HG03442 (cell line): ENCODE data around the gene ERBB2.
"Not testable (repeated sequence)": the region's sequence is repeated elsewhere in the genome, so short reads cannot be mapped to it uniquely, and the experiment has no call there.

Source experiments
- ATAC-seq: cut with Tn5 transposase; IDR thresholded peaks from one replicate; pipeline ENCODE4 v1.9.1; 2021; ENCODE audit warnings: mild to moderate bottlenecking, moderate library complexity; ENCODE audit not compliant: unreplicated experiment

ERBB2 gene

GRCh38 chr17:39722104-39722503 is 22.2 kb downstream of the ERBB2 start:
- no peak for ATAC-seq

DNA sequence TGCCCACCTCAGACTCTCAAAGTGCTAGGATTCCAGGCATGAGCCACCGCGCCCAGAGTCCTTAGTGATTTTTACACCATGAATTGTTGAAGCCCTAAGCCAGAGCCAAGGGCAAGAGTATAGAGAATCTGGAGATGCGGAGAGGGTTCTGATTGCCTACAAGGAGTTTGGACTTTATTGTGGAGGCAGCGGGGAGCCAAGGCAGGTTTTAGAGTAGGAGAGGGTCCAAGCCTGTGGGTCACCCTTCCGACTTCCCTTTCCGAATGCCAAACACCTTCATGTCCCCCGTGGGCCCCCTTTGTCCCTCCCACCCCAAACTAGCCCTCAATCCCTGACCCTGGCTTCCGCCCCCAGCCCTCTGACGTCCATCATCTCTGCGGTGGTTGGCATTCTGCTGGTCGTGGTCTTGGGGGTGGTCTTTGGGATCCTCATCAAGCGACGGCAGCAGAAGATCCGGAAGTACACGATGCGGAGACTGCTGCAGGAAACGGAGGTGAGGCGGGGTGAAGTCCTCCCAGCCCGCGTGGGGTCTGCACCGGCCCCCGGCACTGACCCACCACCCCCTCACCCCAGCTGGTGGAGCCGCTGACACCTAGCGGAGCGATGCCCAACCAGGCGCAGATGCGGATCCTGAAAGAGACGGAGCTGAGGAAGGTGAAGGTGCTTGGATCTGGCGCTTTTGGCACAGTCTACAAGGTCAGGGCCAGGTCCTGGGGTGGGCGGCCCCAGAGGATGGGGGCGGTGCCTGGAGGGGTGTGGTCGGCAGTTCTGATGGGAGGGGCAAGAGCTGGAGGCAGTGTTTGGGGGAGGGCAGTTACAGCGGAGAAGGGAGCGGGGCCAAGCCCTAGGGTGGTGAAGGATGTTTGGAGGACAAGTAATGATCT is 23.3 kb downstream of the ERBB2 start:
- no peak for ATAC-seq

GRCh38 chr17:39724731-39725130 is 24.9 kb downstream of the ERBB2 start:
- no peak for ATAC-seq

DNA sequence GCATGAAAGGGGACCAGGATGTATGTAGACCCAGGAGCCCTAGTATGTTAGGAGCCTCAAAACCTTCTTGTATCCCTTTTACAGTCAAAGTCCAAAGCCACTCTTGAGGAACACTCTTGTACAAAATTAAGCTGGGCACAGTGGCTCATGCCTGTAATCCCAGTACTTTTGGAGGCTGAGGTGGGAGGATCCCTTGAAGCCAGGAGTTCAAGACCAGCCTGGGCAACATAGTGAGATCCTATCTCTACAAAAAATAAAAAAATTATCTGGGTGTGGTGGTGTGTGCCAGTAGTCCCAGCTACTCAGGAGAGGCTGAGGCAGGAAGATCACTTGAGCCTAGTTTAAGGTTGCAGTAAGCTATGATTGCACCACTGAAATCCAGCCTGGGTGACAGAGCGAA is 26.1 kb downstream of the ERBB2 start:
- ATAC-seq, result not testable (repeated sequence)

GRCh38 chr17:39726617-39727016 is 26.8 kb downstream of the ERBB2 start:
- no peak for ATAC-seq

DNA sequence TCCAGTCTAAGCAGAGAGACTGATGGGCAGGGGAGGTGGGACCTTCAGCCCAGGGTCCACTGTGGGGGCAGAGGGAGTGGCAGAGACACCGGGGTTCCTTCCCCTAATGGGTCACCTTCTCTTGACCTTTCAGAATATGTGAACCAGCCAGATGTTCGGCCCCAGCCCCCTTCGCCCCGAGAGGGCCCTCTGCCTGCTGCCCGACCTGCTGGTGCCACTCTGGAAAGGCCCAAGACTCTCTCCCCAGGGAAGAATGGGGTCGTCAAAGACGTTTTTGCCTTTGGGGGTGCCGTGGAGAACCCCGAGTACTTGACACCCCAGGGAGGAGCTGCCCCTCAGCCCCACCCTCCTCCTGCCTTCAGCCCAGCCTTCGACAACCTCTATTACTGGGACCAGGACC is 27.7 kb downstream of the ERBB2 start:
- no peak for ATAC-seq

DNA sequence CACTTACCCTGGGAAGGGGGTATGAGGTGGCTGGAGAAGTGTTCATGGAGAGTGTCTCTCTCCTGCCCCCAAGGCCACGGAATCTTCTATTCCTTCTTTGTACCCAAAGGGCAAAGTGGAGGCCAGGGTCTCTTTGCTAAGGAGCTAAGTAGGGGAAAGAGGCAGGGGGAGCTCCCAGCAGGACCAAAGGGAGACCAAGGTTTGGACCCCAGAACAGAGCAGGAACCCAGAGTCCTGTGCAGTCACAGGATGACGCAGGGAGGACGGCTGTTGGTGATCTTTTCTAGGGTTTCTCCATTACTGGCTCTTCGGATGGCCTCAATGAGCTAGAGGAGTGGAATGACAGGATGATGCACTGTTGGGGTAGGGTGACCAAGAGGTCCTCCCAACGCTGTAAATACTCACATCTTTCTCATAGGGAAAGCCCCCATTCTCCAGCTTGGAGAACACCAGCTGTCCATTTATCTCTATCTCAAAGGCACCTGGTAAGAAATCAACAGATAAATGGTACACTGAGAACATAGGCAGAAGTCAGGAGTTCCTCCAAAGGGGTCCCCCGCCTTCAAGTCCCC is 29.5 kb downstream of the ERBB2 start:
- ATAC-seq, result no peak

DNA sequence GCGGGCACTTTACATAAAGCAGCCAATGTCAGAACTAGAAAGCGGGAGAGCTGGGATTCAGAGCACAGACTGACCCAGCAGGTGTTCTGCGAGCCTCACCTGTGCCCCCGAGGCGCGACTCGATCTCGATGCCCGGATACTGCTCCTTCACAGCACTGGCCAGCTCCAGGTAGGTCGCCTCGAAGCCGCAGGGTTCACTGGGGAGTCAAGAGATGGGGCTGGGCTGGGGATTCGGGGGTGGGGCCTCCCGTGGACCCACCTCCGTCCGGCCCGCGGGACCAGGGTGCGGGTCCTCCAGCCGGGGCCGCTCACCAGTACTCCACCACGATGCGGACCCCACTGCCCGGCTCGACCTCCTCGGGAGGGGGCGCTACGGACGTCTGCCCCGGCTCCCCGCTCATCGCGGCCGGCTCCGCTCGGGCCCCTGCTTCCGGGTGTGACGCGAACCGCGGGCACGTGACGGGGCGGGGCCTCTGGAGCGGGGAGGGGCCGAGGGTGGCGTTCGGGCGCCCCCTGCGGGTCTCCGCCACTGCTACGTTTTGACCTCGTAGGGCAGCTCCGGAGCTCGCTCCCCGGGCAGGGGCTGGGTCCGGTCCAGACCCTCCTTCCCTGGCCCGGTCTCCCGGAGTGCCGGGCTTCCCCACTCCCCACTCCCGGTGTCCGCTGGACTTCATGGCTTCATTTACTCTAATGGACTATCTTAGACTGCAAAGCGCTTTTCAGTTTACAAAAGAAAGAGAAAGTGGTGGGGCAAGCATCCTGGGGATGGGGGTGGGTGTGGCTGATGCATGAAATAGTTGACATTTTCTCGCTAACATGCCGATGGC is 30.4 kb downstream of the ERBB2 start, which contains the start of gene MIEN1:
MIEN1 (minus strand) TSS at position 438 of the 827 bp plus-strand sequence; CDS start at position 401, 37 bp downstream.
- ATAC-seq, result peak; percentile 75

DNA sequence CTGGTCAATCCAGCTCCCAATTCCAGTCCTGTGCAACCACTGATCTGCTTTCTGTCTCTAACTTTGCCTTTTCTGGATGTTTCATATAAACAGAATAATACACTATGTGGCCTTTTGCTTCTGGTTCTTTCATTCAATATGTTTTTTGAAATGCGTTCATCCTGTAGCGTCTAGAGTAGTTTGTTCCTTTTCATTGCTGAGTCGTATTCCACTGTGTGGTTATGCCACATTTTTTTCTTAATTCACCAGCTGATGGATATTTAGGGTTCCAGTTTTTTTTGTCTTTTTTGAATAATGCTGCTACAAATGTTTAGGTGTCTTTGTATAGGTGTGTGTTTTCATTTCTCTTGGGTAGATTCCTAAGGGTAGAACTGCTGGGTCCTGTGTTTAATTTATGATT is 32.7 kb downstream of the ERBB2 start:
- no peak for ATAC-seq

- ATAC-seq, result no peak
Observed at GRCh38 chr17:39735882-39736281, 36.0 kb downstream of the ERBB2 start.

DNA sequence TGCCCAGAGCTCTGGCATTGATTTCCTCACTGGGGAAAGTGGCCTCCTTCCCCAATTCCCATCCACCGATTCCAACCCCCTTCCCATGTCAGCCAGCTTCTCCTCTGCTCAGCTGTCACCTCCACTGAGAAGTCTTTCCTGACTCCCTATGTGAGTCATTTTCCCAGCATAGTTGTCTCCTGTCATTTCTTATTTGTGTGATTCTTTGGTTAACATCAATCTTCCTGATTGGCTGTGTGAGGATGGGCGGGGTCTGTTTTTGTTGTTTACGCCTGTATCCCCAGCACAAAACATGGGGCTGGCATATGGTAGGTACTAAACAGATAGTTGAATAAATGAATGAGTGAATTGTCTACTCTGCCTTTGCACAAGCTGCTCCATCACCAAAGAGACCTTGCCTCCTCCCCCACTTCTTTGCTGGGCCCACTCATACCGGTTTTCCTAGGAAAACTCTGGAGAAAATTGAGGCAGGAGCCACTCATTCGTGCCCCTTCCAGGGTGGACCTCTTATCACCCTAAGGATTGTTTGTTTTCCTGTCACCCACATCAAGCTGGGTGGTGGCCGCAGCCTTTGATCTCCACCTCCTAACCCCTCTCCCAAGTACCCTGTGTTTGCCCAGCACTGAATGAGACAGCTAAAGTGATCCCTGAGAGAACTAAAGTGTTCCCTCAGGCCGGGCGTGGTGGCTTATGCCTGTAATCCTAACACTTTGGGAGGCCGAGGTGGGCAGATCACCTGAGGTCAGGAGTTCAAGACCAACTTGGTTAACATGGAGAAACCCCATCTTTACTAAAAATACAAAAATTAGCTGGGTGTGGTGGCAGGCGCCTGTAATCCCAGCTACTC is 36.7 kb downstream of the ERBB2 start:
- ATAC-seq, result no peak

GRCh38 chr17:39737206-39737759 is 37.4 kb downstream of the ERBB2 start:
- ATAC-seq, result no peak

- no peak for ATAC-seq
Observed at GRCh38 chr17:39737760-39738567, 38.1 kb downstream of the ERBB2 start, which contains the start of gene GRB7. GRB7 (plus strand) TSS chr17:39737938; CDS start chr17:39742302, 4,364 bp downstream.

GRCh38 chr17:39738568-39738901 is 38.7 kb downstream of the ERBB2 start:
- no peak for ATAC-seq

GRCh38 chr17:39738983-39739884 is 39.4 kb downstream of the ERBB2 start:
- ATAC-seq, result no peak

DNA sequence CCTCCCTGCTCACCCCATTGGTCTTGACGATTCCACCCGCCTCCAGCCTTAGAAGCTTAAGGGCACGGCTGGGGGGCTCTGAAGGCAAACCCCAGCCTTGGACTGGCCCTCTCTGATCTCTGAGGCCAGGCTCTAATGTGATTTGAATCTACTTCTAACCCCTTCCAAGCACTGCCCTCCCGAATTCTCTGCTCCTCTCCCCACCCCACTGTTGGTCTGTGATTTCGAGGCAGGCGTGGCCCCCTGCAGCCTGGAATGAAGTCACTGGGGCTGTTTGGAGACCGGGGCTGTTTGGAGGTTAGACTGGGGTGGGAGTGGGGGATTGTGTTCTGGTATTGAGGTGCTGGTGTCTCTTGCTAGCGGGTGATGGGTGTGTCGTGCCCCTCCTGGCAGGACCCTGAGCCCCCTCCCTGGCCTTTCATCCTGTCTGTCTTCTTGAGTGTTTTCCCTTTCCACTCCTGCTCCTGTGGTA is 40.1 kb downstream of the ERBB2 start:
- no peak for ATAC-seq

GRCh38 chr17:39740357-39741111 is 40.7 kb downstream of the ERBB2 start:
- ATAC-seq, result no peak
